Pancreas (tissue), 10 donors: ENCODE data around the gene HIPK2. TPM values are rescaled to one million over a fixed set of nuclear protein-coding genes. Genes with fewer than 3 reads are reported as not detected.
A peak's percentile ranks its signal among the peaks of the same experiment; 100 is the strongest.

Experiments used
- ATAC-seq, 4 donors: fragments of 200-7000 bp; cut with Tn5 transposase; one replicate each; pipeline versions ENCODE4 v1.8.0 to v1.9.1; 2020; ENCODE audit warnings: mild to moderate bottlenecking in 4 of 4, moderate library complexity in 4 of 4
- DNase-seq, 6 donors: peaks; one replicate each; pipeline ENCODE4 v3.0.0-alpha.2; 2020
- FAIRE-seq: peaks from 2 replicates; lab custom pipeline; 2012; peaks lifted over from hg19 to GRCh38; lab: Jason Lieb, UNC
- H3K27ac ChIP-seq, 4 donors: fragments of 200-600 bp; sonication (generic); 1 replicate in 3 of 4; 2 replicates in 1 of 4; pipeline versions ENCODE4 v1.5.0 to v1.8.0; 2020
- H3K27me3 ChIP-seq, 4 donors: fragments of 200-600 bp; one replicate each; pipeline ENCODE4 v1.8.0; 2021
- H3K36me3 ChIP-seq, 3 donors: fragments of 200-600 bp; sonication (generic) in 1 of 3; one replicate each; pipeline versions ENCODE4 v1.5.0 to v1.8.0; 2020 to 2021
- H3K4me1 ChIP-seq, 3 donors: fragments of 200-600 bp; one replicate each; pipeline ENCODE4 v1.8.0; 2021
- H3K4me3 ChIP-seq, 4 donors: fragments of 200-600 bp; sonication (generic) in 2 of 4; one replicate each; pipeline versions ENCODE4 v1.5.0 to v1.8.0; 2020 to 2021
- H3K9me3 ChIP-seq, 4 donors: fragments of 200-600 bp; one replicate each; pipeline ENCODE4 v1.8.0; 2021
- WGBS, 2 donors: extraction: QIAGEN DNeasy Blood & Tissue Kit; methylation state at CpG; one replicate each; pipeline ENCODE4 v1.1.7; 2013; 5-methylcytosine and 5-hydroxymethylcytosine counted together
- intact Hi-C, 3 donors: fragments of 100-400 bp; cut with DNase I; formaldehyde crosslinking; loops; one replicate each; pipeline versions ENCODE4 v1.11.1 to v1.14.2; 2022
- polyA plus RNA-seq, 2 donors: library from polyadenylated mRNA; stranded (reverse); fragments of 200-250 nt; gene quantifications; one replicate each; pipeline ENCODE4 v1.2.3, GENCODE V29; 2013
- total RNA-seq, 6 donors: library from RNA; stranded (reverse); fragmentation: NEBNext Ultra II Directional in 4 of 6; extraction: Animal tissue kit (Norgen Biotek cat#: 25700) in 4 of 6; gene quantifications; one replicate each; pipeline versions ENCODE4 v1.2.1 to v1.2.4, GENCODE V29; 2021 to 2023
- TF ChIP-seq, protein P1 (sequence below), 4 donors: fragments of 200-600 bp; sonication (generic) in 3 of 4; IDR thresholded peaks; one replicate each; pipeline versions ENCODE4 v1.5.0 to v1.8.0; 2021; ENCODE audit warnings: antibody characterized with exemption in 4 of 4
- donor health status: healthy with polysubstance abuse.
- donor health status: DM: no; HTN: no; CAD: no; lungs with moderate emphysema.
- donor health status: DM: no; HTN: no; CAD: no.
- donor health status: control.
- donor health status: control.
- donor health status: Bipolar disorder and iron deficiency.
- donor health status: DM: yes; HTN: yes; CAD: no.
- donor health status: DM: no; HTN: no; CAD: no.
- donor health status: DM: no; HTN: no; CAD: no.
- donor health status: DM: yes; HTN: yes; CAD: no.

HIPK2 gene
- total and polyA plus RNA-seq, 8 donors: 6.7 to 49.0 (median 24.7) TPM

DNA sequence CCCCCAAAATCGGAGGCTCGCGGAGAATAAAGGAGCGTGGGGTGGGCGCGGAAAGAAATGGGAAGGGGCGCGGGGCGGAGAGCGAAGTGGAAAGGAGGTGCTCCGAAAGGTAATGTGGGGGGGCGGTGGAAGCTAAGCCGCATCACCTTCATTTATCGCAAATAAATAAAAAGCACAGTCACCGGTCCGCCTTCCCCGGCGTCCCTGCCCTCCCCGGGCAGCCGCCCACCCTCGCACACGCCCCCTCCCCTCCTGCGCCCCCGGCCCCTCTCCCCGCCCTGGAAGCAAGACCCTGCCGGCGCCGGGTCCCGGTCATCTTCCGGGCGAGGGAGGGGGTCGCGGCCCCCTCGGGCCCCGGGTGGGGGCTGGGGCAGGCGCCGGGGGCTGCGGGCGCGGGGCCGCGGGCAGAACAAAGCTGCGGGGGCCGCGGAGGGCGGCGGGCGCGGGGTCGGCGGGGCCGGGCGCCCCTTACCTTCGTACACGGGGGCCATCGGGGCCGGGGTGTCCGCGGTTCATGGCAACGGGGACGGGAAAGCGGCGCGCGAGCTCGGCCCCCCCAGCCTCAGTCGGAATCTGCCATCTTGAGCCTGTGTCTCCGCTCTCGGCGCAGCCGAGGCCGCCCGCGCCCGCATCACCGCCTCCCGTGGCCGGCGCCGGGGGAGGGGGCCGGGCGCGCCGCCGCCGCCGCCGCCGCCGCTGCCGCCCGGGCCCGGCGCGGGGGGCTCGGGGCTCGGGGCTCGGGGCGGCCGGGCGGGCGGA is 486 bp downstream of the HIPK2 start:
- no peak for FAIRE-seq
- H3K27me3 ChIP-seq: no peaks in the 10 kb centered on the region
- TF ChIP-seq, protein P1, sequence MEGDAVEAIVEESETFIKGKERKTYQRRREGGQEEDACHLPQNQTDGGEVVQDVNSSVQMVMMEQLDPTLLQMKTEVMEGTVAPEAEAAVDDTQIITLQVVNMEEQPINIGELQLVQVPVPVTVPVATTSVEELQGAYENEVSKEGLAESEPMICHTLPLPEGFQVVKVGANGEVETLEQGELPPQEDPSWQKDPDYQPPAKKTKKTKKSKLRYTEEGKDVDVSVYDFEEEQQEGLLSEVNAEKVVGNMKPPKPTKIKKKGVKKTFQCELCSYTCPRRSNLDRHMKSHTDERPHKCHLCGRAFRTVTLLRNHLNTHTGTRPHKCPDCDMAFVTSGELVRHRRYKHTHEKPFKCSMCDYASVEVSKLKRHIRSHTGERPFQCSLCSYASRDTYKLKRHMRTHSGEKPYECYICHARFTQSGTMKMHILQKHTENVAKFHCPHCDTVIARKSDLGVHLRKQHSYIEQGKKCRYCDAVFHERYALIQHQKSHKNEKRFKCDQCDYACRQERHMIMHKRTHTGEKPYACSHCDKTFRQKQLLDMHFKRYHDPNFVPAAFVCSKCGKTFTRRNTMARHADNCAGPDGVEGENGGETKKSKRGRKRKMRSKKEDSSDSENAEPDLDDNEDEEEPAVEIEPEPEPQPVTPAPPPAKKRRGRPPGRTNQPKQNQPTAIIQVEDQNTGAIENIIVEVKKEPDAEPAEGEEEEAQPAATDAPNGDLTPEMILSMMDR (IDR thresholded peaks at IDR 0.05): no peak
- no peaks in the 10 kb centered on the region for H3K9me3 ChIP-seq
- H3K36me3 ChIP-seq: no peaks in the 10 kb centered on the region
- peak; percentile 5 to 36 (median 12) for ATAC-seq
- peaks cover 5 to 25% (median 15%) of the 10 kb centered on the region in 3 donors for H3K4me1 ChIP-seq
- peak overlapping the region; percentile 45 to 87 (median 60) for H3K4me3 ChIP-seq
- intact Hi-C loops: loop anchor here in 2 of 3 donors (10.0 kb wide), 3 partner anchors 133 to 227 kb away; no protein-coding TSS in a partner anchor
- DNase-seq: peak; percentile 36 to 76 (median 50)
- H3K27ac ChIP-seq: peak overlapping the region; percentile 57 to 92 (median 80)
- WGBS, 2 donors: 0 to 1% methylated on average over 13 to 102 of the region's 102 CpGs

DNA sequence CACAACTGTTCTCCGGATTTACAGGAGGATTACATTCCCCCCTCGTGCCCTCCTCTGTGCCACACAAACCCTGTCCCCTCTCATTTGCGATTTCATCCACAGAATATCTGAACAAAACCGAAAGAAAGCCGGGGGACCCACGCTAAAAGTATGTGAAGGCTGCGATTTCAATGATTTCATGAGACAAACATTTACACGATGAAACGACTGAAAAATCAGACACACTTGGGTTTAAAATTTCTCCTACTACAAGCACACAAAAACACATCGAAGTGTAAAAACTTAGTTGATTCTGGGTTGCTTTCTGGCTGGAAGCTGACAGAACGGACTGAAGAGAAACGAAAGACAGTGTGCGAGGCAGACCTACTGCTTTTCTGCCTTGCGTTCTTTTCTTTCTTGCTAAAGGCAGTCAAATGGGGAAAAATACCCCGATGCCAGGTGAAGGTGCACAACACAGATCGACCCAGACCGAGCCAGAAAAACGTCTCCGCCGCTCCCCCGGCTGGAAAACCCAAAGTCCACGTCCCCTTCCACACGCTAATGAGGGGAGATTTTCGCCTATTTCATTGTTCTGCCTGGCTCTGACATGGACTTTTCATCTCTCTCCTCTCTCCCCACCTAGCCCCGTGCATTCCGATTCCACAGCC is 1.2 kb downstream of the HIPK2 start:
- ATAC-seq: peak; percentile 25 to 38 (median 34)

DNA sequence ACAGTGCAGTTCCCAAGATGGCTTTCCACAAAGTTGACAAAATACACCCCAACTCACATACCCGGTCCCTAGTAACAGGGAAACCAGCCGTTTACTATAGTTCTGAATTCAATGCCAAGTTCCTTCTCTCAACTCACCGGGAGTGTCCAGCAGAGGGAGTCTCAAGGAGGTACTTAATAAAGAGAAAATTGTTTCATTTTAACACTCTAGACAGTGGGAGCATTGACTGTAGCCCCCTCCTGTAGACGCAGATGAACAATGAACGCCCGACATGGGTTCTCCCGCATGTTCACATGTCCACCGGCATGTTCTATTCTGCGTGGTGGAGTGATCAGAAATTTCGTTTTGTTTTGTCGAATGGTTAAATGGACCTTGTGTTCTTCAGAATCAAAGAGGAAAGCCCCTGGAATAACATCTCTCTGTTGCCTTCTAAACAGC is 1.9 kb downstream of the HIPK2 start:
- 0 to 1% methylated on average over 11 of the region's 11 CpGs for WGBS, 2 donors
- Histone ChIP-seq H3K4me3 (peak overlapping the region; percentile 45 to 87 (median 60)), H3K36me3 (no peaks in the 10 kb centered on the region), H3K4me1 (peaks cover 5 to 39% (median 29%) of the 10 kb centered on the region in 3 donors), H3K27ac (peak overlapping the region in 3 of 4 donors; percentile 68 to 92 (median 91)), H3K9me3 (no peaks in the 10 kb centered on the region), H3K27me3 (no peaks in the 10 kb centered on the region)
- intact Hi-C loops: loop anchor here in 2 of 3 donors (10.0 kb wide), 3 partner anchors 131 to 229 kb away; no protein-coding TSS in a partner anchor
- no peak for FAIRE-seq
- peak; percentile 67 to 85 (median 76) for ATAC-seq
- TF ChIP-seq, protein P1 (IDR thresholded peaks at IDR 0.05): peak; percentile 42 to 45 (median 43)
- DNase-seq: peak in 4 of 6 donors; percentile 50 to 72 (median 60)

More for the DNA sequence above, 1.2 kb downstream of the HIPK2 start:
- intact Hi-C loops: loop anchor here in 2 of 3 donors (10.0 kb wide), 3 partner anchors 132 to 228 kb away; no protein-coding TSS in a partner anchor
- TF ChIP-seq, protein P1 (IDR thresholded peaks at IDR 0.05): no peak
- no peak for FAIRE-seq
- 0% methylated on average over 25 to 26 of the region's 26 CpGs for WGBS, 2 donors
- Histone ChIP-seq H3K27ac (peak overlapping the region; percentile 57 to 92 (median 80)), H3K4me3 (peak overlapping the region; percentile 45 to 87 (median 60)), H3K36me3 (no peaks in the 10 kb centered on the region), H3K9me3 (no peaks in the 10 kb centered on the region), H3K4me1 (peaks cover 5 to 32% (median 22%) of the 10 kb centered on the region in 3 donors), H3K27me3 (no peaks in the 10 kb centered on the region)
- peak in 3 of 6 donors; percentile 18 to 65 (median 28) for DNase-seq

DNA sequence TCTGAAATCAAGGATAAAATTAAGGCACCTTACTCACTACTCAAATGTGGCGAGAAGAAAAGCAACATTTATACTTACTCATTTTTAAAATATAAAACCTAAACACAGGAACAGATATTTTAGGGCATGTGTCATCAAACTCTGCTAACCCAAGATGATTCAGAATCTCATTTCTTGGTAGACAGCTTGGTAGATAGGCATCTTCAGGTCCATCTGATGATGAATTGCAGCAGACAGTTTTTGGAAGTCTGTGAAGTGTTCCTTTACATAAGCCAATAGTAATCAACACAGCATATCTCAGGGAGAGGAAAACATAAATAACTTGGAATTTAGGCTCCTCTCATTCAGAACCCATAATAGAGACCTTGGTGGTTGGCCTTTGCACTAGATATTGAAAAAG is 3.4 kb downstream of the HIPK2 start:
- Histone ChIP-seq H3K27ac (peak overlapping the region in 1 of 4 donors; percentile 91), H3K27me3 (no peaks in the 10 kb centered on the region), H3K9me3 (no peaks in the 10 kb centered on the region), H3K36me3 (no peaks in the 10 kb centered on the region), H3K4me1 (peaks cover 5 to 46% (median 31%) of the 10 kb centered on the region in 3 donors), H3K4me3 (no peak overlapping the region)
- no peak for ATAC-seq
- DNase-seq: no peak
- intact Hi-C loops: loop anchor here in 2 of 3 donors (10.0 kb wide), 3 partner anchors 130 to 230 kb away; no protein-coding TSS in a partner anchor
- TF ChIP-seq, protein P1 (IDR thresholded peaks at IDR 0.05): no peak
- no peak for FAIRE-seq
- 90 to 97% methylated on average over 1 of the region's 1 CpG for WGBS, 2 donors
